HG03064 (cell line): Measurements from ENCODE around the gene PAK1.
"Not testable (repeated sequence)": the region's sequence is repeated elsewhere in the genome, so short reads cannot be mapped to it uniquely, and the experiment has no call there.

Source experiments
- ATAC-seq: cut with Tn5 transposase; IDR thresholded peaks from one replicate; pipeline ENCODE4 v1.9.1; 2021; ENCODE audit warnings: low read depth; ENCODE audit not compliant: unreplicated experiment

Gene PAK1

GRCh38 chr11:77316733-77317342 lies 157.1 kb downstream of the PAK1 start:
- no peak for ATAC-seq

GRCh38 chr11:77312107-77312506 lies 161.8 kb downstream of the PAK1 start:
- ATAC-seq, result no peak

GRCh38 chr11:77311701-77312100 lies 162.2 kb downstream of the PAK1 start:
- no peak for ATAC-seq

GRCh38 chr11:77310721-77311120 lies 163.2 kb downstream of the PAK1 start:
- no peak for ATAC-seq

GRCh38 chr11:77309401-77310085 lies 164.4 kb downstream of the PAK1 start:
- no peak for ATAC-seq

GRCh38 chr11:77308838-77309237 lies 165.1 kb downstream of the PAK1 start:
- no peak for ATAC-seq

- no peak for ATAC-seq
These were observed 170.6 kb downstream of the PAK1 start for GRCh38 chr11:77303328-77303727.

- no peak for ATAC-seq
These were observed 171.1 kb downstream of the PAK1 start for GRCh38 chr11:77302752-77303151.

- ATAC-seq, result no peak
These were observed 172.4 kb downstream of the PAK1 start, which contains the start of gene GDPD4 for GRCh38 chr11:77301510-77301909. Gene GDPD4, minus strand, starts transcription at chr11:77301686. Its CDS starts 16,549 bp downstream, at chr11:77285137.

GRCh38 chr11:77300695-77301094 lies 173.2 kb downstream of the PAK1 start:
- no peak for ATAC-seq

- not testable (repeated sequence) for ATAC-seq
These were observed 173.9 kb downstream of the PAK1 start for GRCh38 chr11:77300028-77300427.

- ATAC-seq, result no peak
These were observed 174.3 kb downstream of the PAK1 start for GRCh38 chr11:77299528-77299993.

GRCh38 chr11:77294040-77294439 lies 179.9 kb downstream of the PAK1 start:
- no peak for ATAC-seq

- no peak for ATAC-seq
These were observed 184.2 kb downstream of the PAK1 start for GRCh38 chr11:77289737-77290136.

- ATAC-seq, result no peak
These were observed 186.2 kb downstream of the PAK1 start for GRCh38 chr11:77287615-77288273.

- ATAC-seq, result no peak
These were observed 186.8 kb downstream of the PAK1 start for GRCh38 chr11:77287136-77287535.

GRCh38 chr11:77284476-77285468 lies 189.1 kb downstream of the PAK1 start:
- no peak for ATAC-seq

- no peak for ATAC-seq
These were observed 190.8 kb downstream of the PAK1 start for GRCh38 chr11:77283101-77283500.

- no peak for ATAC-seq
These were observed 195.0 kb downstream of the PAK1 start for GRCh38 chr11:77278595-77279506.
